RWPE1 (cell line): ENCODE data around the gene WDR91.

Experiments used
- CTCF ChIA-PET: fragments of 350-600 bp; sonication (Branson Sonifier 250); formaldehyde crosslinking; extraction: SDS; loops from one replicate; lab custom pipeline; 2021; lab: Yijun Ruan, JAX
- POLR2A ChIA-PET: fragments of 400-600 bp; formaldehyde crosslinking; extraction: SDS; loops from one replicate; lab custom pipeline; 2020; ENCODE audit warnings: antibody characterized with exemption; ENCODE audit not compliant: low non-redundant PET; lab: Yijun Ruan, JAX
- DNase-seq: peaks from one replicate; pipeline ENCODE4 v3.0.0; 2012; ENCODE audit warnings: low spot score
- H3K27ac ChIP-seq: fragments of 450-650 bp; 2 replicates; pipeline ENCODE4 v1.5.1; 2017
- CTCF ChIP-seq: fragments of 450-650 bp; conservative IDR thresholded peaks from 2 replicates; pipeline ENCODE4 v1.5.1; 2017; ENCODE audit warnings: low read depth, mild to moderate bottlenecking

The WDR91 gene

GRCh38 chr7:135170274-135170997, 40.9 kb downstream of the WDR91 start, which contains the start of gene CYREN:
CYREN (minus strand) TSS chr7:135170707; CDS start chr7:135168922, 1,785 bp downstream.
- TF ChIP-seq CTCF = peak; percentile 92
- CTCF ChIA-PET = interaction anchor here (0.6 kb wide), 2 partner anchors 115 to 492 kb away, joined by 3 to 5 read pairs; partner anchors contain the start of gene STMP1
- H3K27ac ChIP-seq = peak within 1 kb of the TSS; percentile 96
- DNase-seq = peak; percentile 86
- POLR2A ChIA-PET = no interaction called here

- DNase-seq = peak; percentile 7
- peak overlapping the region; percentile 96 for H3K27ac ChIP-seq
- POLR2A ChIA-PET = no interaction called here
- TF ChIP-seq CTCF = no peak
- CTCF ChIA-PET = interaction anchor here (0.6 kb wide), 1 partner anchor 493 kb away, joined by 5 read pairs; the partner anchor contains the start of gene STMP1
These were observed 41.4 kb downstream of the WDR91 start for GRCh38 chr7:135169964-135170273.

- H3K27ac ChIP-seq = peak overlapping the region; percentile 96
- peak; percentile 25; the same call in 1 of the 2 replicates for TF ChIP-seq CTCF
- POLR2A ChIA-PET = no interaction called here
- DNase-seq = peak; percentile 68
- CTCF ChIA-PET = interaction anchor here (0.7 kb wide), 1 partner anchor 74 kb away, joined by 3 read pairs; no protein-coding TSS in a partner anchor
These were observed 42.0 kb downstream of the WDR91 start for GRCh38 chr7:135169141-135169963.

GRCh38 chr7:135168489-135169140, 42.7 kb downstream of the WDR91 start:
- ChIA-PET POLR2A (no interaction called here), CTCF (interaction anchor here (0.7 kb wide), 1 partner anchor 75 kb away, joined by 3 read pairs; no protein-coding TSS in a partner anchor)
- no peak for TF ChIP-seq CTCF
- no peak for DNase-seq
- peak overlapping the region; percentile 96 for H3K27ac ChIP-seq

GRCh38 chr7:135168001-135168400, 43.3 kb downstream of the WDR91 start:
- peak overlapping the region; percentile 96 for H3K27ac ChIP-seq
- peak; percentile 9 for DNase-seq
- CTCF ChIA-PET = no interaction called here
- POLR2A ChIA-PET = no interaction called here
- no peak for TF ChIP-seq CTCF
